Skin of body (tissue), 2 donors: ENCODE results near the gene RIMBP2. TPM values are rescaled to one million over a fixed set of nuclear protein-coding genes. Genes with fewer than 3 reads are reported as not detected.

Source experiments
- DNase-seq: peaks from one replicate; lab custom pipeline; 2025; lab: John Stamatoyannopoulos, UW
- total RNA-seq: library from RNA; depleted of rRNA; stranded (reverse); fragments of >200 nt; gene quantifications from one replicate; pipeline ENCODE4 v1.2.3, GENCODE V29; 2014

RIMBP2 gene
- total RNA-seq, 1 donor from 2014 or later = 5.8 TPM

GRCh38 chr12:130545475-130545874 is 170.6 kb downstream of the RIMBP2 start:
- no peak for DNase-seq

DNA sequence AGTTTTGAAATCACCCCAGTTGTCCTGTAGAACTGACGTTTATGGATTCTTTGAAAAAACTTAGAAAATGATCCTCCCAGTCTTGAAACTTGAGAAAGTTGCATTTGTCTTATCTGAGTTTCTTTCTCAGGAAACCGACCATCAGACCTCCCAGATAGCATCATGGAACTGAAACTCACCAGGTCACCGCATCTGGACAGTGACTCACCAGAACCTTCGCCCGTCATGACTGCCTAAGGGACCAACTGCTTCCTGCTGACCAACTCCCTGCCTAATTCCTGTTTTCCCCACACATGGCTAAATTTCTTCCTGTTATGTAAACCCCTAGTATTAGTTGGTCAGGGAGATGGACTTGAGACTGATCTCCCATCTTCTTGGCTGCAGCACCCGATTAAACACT is 175.7 kb downstream of the RIMBP2 start:
- DNase-seq = no peak

DNA sequence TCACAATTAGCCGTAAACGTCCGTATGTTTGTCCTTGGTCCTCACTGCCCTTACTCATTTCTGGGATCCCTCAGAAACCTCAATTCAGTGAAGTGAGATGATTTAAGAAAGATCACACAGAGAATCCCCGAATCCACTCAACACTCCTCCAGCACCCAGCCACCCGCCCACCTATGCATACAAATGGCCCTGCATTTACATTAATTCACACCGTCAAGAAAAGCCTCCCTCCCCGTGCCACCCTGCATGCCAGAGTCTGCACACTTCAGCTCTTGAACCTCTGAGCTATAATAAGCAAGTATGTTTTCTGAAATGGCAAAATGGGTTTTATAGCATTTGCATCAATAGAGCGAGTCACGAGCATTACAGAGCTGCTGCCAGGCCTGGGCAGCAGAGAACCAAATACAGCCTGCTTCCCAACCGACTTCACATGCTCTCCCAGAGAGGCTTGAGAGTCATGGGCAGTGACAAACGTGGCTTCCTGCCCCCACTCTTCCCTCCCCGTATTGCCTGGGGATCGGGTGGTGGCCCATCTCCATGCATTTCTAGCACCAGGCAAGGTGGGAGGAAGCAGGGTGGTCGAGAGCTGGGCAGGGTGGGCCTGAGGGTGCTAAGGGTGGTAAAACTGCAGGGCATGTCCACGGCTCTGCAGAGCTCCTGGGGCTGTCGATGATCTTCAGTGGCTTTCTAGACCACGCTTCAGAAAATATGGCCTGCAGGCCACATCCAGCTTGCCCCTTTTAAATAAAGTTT is 177.6 kb downstream of the RIMBP2 start:
- no peak for DNase-seq

DNA sequence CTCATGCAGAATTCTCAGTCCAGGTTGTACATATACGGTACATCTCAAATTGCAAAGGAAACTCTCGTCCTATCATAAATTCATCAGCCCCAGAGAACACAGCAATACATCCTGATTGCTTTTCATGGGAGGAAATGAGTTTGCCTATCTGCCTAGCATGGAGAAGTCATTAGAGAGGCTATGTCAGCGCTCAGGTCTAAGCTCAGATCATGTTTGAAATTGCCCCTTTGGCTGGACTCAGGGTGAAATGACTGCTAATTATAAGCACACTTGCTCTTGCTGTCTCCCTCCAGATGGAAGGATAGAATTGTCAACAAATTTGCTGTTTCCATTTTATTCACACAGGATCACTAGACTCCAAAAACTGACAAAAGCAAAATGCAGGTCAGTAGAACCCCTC is 178.4 kb downstream of the RIMBP2 start:
- DNase-seq = no peak

DNA sequence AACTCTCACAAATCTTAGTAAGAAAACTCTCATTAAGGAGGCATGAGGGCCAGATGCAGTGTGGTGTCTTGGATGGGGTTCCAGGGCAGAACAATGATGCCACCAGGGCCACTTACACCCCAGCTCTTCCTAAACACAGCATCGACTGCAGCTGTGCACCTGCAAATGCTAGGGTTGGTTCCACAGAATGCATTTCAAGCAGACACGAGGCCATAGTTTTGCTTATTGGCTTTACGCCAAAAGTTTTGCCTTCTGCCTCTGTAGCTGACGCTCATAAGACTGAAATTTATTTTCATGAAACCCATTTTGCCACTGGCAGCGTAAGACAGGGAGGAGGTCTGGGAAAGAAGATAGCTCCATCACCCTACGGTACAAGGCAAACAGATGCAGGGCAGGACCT is 179.0 kb downstream of the RIMBP2 start:
- no peak for DNase-seq

- no peak for DNase-seq
These were observed 185.7 kb downstream of the RIMBP2 start for GRCh38 chr12:130530429-130530828.

DNA sequence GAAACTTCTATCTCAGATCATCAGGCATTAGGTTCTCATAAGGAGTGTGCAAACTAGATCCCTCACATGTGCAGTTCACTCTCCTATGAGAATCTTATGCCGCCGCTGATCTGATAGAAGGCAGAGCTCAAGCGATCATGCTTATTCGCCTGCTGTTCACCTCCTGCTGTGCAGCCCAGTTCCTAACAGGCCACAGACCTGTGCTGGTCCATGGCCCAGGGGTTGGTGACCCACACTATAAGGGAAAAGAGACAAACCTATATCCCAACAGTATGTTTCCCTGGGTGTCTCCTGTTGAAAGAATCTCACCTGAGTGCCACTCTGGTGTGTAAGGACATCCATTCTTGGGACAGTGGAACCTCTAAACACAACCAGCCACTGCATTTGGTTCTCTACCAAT is 186.3 kb downstream of the RIMBP2 start:
- no peak for DNase-seq

GRCh38 chr12:130527239-130527638 is 188.9 kb downstream of the RIMBP2 start:
- DNase-seq = no peak

- no peak for DNase-seq
These were observed 189.3 kb downstream of the RIMBP2 start for GRCh38 chr12:130526813-130527212.

DNA sequence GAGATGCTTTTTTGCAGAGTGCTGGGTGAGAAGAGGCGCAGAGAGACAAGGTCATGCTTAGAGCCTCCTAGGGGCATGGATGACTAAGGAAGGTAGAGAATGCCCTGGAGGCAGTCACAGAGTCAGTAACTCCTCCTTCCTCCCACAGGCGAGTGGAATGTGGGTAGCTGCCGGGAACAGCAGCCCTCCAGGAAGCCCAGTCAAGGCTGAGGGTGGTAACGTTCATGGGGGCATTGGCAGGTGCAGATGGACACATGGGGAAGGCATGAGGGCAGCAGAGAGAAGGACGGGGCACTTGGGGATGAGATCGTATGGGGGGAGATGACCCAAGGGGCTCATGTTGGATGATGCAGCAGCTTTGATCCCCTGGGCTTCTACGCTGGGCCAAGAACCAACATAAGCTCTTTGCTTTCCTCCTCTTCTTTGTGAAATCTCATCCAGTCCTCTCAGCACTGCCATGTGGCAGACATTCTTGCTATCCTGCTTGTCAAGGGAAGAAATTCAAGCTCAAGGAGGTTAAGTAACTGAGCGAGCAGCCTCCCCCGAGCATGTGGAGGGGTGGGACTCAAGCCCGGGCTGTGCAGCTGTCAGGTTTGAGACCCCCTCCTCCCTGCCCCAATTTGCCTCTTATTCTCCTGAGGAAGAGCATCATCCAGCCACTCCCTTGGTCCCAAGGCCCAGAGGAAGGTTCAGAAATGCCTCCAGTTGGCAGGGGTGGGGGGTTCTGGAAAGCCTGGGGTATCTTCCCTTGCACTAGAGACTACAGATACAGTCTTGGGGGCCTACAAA is 190.5 kb downstream of the RIMBP2 start:
- DNase-seq = no peak

DNA sequence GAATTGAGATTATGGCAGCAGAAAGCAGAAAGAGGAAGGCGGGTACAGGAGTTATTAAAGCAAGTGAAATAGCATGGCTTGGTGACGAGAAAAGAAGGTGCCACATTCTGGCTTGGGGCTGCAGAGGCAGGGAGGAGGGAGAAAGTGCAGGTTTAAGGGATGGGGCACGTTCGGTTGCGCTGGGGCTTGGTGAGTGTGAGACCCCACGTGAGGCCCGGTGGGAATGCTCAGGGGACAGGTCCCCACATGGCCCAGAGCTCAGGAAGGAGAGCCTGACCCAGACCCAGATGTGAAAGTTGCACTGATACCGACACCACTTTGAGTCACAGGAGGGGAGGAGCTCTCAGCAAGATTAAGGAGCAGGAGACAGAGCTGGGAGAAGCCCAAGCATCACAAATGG is 191.3 kb downstream of the RIMBP2 start:
- DNase-seq = no peak

DNA sequence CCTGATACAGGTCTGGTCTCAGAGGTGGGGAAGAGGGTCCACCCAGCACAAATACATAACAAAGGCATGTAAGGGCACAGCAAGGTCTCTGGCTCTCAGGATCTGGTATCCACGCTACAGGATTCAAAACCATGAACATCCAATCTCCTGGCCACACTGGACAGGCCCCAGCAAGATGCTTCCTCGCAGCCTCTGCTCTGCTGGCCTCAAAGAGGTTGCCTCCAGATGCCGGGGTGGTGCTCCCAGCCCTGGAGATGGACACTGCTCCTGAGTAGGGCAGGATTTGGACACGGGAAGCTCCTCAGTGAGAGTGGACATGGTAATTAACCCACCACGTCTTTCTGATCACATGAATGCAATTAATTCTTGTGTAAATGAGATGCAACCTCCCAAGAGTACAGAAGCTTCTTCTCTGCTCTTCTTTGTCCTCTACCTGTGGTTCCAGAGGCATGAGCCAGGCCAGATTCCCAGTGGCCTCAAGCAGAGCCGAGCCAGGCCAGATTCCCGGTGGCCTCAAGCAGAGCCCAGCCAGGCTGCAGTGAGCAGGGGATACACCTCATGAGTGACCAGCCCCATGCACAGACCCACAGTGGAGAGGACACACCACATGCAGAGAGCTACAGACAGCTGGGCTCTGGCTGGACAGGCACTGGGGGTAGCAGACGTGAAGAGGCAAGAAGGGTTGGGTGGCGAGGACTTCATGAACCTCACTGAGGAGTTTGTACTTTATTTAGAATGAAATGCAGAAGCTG is 192.1 kb downstream of the RIMBP2 start:
- DNase-seq = no peak

GRCh38 chr12:130523208-130523607 is 192.9 kb downstream of the RIMBP2 start:
- DNase-seq = no peak

- no peak for DNase-seq
These were observed 193.8 kb downstream of the RIMBP2 start for GRCh38 chr12:130522244-130522834.

DNA sequence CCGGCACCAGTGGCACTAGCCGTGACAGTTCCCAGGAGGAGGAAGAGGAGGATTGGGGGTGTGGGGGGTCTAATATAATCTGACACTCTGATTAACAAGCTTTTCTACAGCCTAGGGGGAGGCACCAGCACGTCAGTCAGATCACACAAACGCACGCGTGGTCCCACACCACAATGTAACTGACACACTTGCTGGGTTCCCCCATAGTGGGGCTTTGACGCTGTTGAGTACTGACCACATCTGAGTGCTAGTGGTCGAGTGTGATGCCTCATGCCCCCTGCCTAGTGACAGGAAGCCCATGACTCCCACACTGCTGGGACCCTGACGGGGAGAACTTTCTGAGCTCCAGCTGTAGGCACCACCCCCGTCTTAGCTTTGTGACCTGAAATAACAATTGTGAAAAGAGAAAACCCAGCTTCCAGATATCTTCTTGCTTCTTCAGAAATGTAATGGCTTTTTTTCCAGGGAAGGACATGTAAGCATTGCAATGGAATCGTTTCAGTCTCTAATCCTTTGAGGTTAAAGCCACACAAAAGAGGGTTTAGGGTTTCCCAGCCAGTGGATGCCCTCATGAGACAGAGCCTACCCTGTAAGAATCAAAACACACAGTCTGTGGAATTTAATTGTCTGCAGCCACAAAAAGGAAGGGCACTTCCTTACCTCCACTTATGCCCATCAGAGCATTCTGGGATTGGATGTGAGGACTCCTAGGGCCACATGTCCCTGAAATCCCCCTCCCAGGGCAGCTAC is 194.5 kb downstream of the RIMBP2 start:
- DNase-seq = no peak

DNA sequence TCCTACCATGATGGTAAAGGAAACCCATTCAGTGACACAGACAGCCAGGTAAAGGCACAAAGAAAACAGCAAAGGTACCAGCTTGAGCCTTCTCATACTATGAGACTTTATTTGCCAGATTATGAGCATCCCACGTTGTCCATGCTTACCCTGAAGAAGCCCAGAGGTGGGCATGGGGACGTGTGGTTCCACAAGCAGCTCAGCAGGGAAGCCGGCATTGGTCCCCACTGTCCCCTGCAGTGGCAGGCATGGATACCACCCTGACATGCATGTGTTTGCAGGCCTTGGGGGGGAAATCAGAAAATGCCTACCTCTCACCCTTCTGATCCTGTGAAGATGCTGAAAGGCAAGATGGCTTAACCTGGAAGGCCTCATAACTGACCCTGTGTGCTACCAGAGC is 195.3 kb downstream of the RIMBP2 start:
- DNase-seq = no peak

DNA sequence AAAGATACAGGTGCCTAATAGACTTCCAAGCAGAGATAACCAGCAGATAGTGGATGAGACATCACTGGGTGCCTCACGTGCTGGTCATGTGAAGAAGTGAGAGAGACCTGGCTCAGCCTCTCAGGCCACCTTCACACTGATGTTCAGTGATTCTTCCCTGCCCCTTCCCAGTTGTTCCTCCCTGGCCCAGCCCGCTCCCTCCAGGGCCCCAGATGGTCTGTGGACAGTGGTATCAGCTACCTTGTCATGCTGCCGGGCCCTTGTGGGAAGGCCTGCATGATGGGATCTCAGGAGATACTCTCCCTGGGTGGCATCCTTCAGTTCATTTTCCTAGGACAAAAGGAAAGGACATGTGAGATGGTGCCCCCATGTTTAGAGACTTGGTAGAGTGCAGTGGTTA is 198.5 kb downstream of the RIMBP2 start:
- DNase-seq = no peak

- DNase-seq = no peak
These were observed 201.9 kb downstream of the RIMBP2 start for GRCh38 chr12:130514149-130514551.

- no peak for DNase-seq
These were observed 202.5 kb downstream of the RIMBP2 start for GRCh38 chr12:130513556-130513955.

GRCh38 chr12:130511285-130511684 is 204.8 kb downstream of the RIMBP2 start:
- no peak for DNase-seq

GRCh38 chr12:130509454-130509853 is 206.6 kb downstream of the RIMBP2 start:
- DNase-seq = no peak
